Type B pancreatic cell (in vitro differentiated cells): ENCODE measurements around the gene KCNJ13. TPM values are rescaled to one million over a fixed set of nuclear protein-coding genes. Genes with fewer than 3 reads are reported as not detected.

Experiments
- DNase-seq: peaks from one replicate; pipeline ENCODE4 v3.0.0; 2021; ENCODE audit warnings: mixed read lengths; ENCODE audit not compliant: unreplicated experiment; ENCODE audit errors: extremely low spot score
- H3K27ac Mint-ChIP-seq: 2 replicates; pipeline ENCODE4 v1.8.0; 2021; ENCODE audit warnings: mild to moderate bottlenecking, mixed read lengths
- H3K27me3 Mint-ChIP-seq: 2 replicates; pipeline ENCODE4 v1.8.0; 2021; ENCODE audit warnings: mixed read lengths
- H3K36me3 Mint-ChIP-seq: 2 replicates; pipeline ENCODE4 v1.8.0; 2021; ENCODE audit warnings: mixed read lengths
- H3K4me1 Mint-ChIP-seq: one replicate; pipeline ENCODE4 v1.8.0; 2021; ENCODE audit warnings: mixed read lengths; ENCODE audit not compliant: unreplicated experiment
- H3K4me3 Mint-ChIP-seq: 2 replicates; pipeline ENCODE4 v1.8.0; 2021; ENCODE audit warnings: mild to moderate bottlenecking, mixed read lengths
- H3K9me3 Mint-ChIP-seq: 2 replicates; pipeline ENCODE4 v1.8.0; 2021; ENCODE audit warnings: mixed read lengths
- total RNA-seq: library from RNA; stranded (reverse); gene quantifications from 2 replicates; pipeline ENCODE4 v1.2.1, GENCODE V29; 2021; ENCODE audit warnings: low replicate concordance
- TF ChIP-seq, protein P1 (sequence below): fragments of 200-600 bp; sonication (generic); conservative IDR thresholded peaks from 2 replicates; pipeline ENCODE4 v1.5.0; 2021; ENCODE audit warnings: antibody characterized with exemption, mild to moderate bottlenecking

KCNJ13 gene
- total RNA-seq, 1 donor from 2014 or later = 1.6 TPM

DNA sequence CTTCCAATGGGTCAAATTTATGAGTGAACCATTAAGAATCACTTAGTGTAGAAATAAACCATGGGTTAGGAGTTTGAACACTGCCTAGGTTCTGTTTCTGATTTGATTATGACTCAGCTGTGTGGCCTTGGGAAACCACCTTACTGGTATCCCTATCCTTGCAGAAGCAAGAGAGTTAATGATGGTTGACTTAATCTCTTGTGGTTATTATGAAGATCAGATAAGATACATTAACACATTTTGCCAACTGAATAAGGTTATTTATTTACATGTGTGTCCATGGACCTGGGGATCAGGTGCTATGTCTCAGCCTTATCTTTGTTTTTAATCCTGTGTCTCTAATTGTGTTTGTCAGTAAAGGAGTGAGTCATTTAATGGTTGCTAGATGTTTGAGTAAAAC, 5.4 kb upstream of the KCNJ13 start:
- Mint-ChIP-seq H3K4me1 (peaks cover 6% of the 10 kb centered on the region), H3K4me3 (no peak overlapping the region), H3K36me3 (peaks cover 15% of the 10 kb centered on the region), H3K27me3 (no peaks in the 10 kb centered on the region), H3K27ac (peak overlapping the region; percentile 42), H3K9me3 (no peaks in the 10 kb centered on the region)
- DNase-seq = no peak
- TF ChIP-seq, protein P1, sequence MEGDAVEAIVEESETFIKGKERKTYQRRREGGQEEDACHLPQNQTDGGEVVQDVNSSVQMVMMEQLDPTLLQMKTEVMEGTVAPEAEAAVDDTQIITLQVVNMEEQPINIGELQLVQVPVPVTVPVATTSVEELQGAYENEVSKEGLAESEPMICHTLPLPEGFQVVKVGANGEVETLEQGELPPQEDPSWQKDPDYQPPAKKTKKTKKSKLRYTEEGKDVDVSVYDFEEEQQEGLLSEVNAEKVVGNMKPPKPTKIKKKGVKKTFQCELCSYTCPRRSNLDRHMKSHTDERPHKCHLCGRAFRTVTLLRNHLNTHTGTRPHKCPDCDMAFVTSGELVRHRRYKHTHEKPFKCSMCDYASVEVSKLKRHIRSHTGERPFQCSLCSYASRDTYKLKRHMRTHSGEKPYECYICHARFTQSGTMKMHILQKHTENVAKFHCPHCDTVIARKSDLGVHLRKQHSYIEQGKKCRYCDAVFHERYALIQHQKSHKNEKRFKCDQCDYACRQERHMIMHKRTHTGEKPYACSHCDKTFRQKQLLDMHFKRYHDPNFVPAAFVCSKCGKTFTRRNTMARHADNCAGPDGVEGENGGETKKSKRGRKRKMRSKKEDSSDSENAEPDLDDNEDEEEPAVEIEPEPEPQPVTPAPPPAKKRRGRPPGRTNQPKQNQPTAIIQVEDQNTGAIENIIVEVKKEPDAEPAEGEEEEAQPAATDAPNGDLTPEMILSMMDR = no peak

DNA sequence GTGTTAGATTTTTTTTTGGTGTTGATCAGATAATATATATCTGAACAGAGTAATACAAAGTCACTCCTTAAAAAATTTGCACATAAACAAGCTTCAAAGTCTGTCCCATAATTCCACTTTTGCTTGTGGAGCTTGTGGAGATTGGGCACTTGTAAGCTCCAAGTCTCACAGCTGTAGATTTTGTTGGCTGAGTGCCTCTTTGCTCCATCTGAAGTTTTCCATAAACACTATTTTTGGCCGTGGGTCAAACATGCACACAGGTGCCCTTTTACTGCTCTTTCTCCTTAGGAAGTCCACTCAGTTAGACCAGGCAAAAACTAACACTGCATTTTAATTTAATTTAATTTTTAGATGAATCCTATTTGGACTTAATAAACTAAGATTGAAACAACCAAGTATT, 3.6 kb upstream of the KCNJ13 start:
- no peak for DNase-seq
- TF ChIP-seq, protein P1 = no peak
- peaks cover 13% of the 10 kb centered on the region for H3K4me1 Mint-ChIP-seq
- H3K27me3 Mint-ChIP-seq = no peaks in the 10 kb centered on the region
- no peak overlapping the region for H3K27ac Mint-ChIP-seq
- H3K9me3 Mint-ChIP-seq = no peaks in the 10 kb centered on the region
- no peak overlapping the region for H3K4me3 Mint-ChIP-seq
- peaks cover 19% of the 10 kb centered on the region for H3K36me3 Mint-ChIP-seq

DNA sequence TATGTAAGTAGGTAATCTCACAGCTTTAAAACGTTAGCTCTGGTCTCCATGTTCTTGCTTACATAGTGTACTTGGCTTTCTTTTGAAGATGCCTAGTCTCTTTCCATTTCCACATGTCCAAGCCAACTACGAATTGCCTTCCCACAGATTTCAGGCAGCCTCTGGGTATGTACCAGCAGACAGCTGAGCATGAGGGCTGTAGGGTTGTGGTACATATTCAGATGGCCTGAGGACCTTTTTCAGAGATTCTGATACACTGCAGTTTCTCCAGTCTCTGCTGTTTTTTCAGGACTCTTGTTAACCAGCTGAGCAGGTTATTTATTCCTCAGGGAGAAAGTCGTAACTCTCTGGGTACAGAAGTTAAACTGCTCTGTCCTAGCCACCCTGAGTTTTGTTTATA, 3.1 kb upstream of the KCNJ13 start:
- Mint-ChIP-seq H3K4me1 (peaks cover 13% of the 10 kb centered on the region), H3K27me3 (no peaks in the 10 kb centered on the region), H3K9me3 (no peaks in the 10 kb centered on the region), H3K36me3 (peaks cover 16% of the 10 kb centered on the region), H3K27ac (peak overlapping the region; percentile 69), H3K4me3 (no peak overlapping the region)
- no peak for DNase-seq
- TF ChIP-seq, protein P1 = no peak

DNA sequence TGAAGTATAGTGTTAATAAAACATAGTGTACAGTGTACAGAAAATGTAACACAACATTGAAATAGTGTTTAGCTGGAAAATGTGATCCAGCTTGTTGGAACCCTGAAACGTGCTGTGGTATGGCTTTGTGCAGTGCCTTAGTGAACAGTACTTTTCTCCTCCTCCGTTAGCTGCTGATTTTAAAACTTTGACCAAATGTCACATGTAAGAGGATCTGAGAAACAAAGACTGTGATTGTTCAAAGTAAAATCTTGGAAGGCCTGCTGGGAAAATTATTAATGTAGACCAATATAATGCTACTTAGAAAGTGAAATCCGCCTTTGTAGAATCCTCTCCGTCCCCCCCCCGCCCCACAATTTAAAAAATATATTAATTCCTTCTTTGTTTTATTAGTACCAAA, 911 bp upstream of the KCNJ13 start:
- TF ChIP-seq, protein P1 = no peak
- Mint-ChIP-seq H3K36me3 (peaks cover 15% of the 10 kb centered on the region), H3K27me3 (no peaks in the 10 kb centered on the region), H3K9me3 (no peaks in the 10 kb centered on the region), H3K27ac (no peak overlapping the region), H3K4me1 (peaks cover 13% of the 10 kb centered on the region), H3K4me3 (no peak overlapping the region)
- no peak for DNase-seq

DNA sequence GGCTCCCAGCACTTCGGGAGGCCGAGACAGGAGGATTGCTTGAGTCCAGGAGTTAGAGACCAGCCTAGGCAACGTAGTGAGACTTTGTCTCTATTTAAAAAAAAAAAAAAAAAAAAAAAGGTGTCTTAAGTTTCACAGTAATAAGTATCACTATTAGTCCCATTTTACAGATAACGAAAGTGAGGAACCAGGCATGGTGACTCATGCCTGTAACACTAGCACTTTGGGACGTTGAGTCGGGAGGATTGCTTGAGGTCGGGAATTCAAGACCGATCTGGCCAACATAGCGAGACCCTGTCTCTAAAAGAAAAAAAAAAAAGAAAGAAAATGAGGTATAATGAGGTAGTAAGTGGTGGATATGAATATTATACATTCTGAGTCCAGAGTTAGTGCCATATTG, 2.5 kb downstream of the KCNJ13 start:
- Mint-ChIP-seq H3K4me1 (peaks cover 8% of the 10 kb centered on the region), H3K36me3 (peaks cover 21% of the 10 kb centered on the region), H3K4me3 (no peak overlapping the region), H3K27ac (no peak overlapping the region), H3K27me3 (no peaks in the 10 kb centered on the region), H3K9me3 (no peaks in the 10 kb centered on the region)
- TF ChIP-seq, protein P1 = no peak
- no peak for DNase-seq

DNA sequence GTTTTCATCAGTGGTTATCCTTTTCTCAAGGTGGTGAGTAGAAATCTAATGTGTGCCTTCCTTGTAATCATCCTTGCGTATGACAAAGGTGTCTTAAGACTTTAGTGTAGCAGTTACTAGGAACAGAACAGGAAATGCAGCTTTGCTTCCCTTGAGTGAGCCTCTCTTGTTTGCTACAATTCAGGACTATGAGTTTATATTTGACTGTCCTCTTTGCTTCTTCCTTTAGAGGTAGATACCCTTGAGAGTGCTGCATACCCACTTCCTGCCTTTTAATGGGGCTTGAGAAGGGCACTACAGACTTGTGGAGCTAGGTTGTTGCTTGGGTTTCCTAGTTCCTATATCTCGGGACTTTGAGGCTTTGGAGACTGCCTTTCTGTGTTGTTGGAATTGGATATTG, 3.8 kb downstream of the KCNJ13 start:
- peaks cover 27% of the 10 kb centered on the region for H3K36me3 Mint-ChIP-seq
- H3K4me1 Mint-ChIP-seq = peaks cover 8% of the 10 kb centered on the region
- H3K4me3 Mint-ChIP-seq = no peak overlapping the region
- H3K27ac Mint-ChIP-seq = no peak overlapping the region
- H3K9me3 Mint-ChIP-seq = no peaks in the 10 kb centered on the region
- H3K27me3 Mint-ChIP-seq = no peaks in the 10 kb centered on the region
- TF ChIP-seq, protein P1 = no peak
- DNase-seq = no peak
